Measurements from ENCODE around the gene NOD2.

DNA sequence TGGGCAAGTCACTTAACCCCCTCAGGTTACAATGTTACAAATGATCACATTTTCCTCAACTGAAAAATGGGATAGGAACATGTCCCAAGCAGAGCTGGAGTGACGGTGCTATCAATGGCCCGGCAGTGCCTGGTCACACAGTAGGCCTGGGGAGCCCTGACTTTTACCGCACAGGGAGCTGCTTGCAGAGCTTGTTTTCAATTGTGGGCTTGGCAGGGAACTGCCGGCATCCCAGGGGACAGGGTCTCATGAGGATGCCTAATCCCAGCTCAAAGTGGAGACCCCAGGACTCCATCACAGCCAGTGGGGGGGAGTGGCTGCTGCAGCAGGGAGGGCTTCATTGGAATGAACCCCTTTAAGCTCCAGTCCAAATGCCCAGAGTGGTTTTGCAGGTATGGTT, 23.7 kb upstream of the NOD2 start:
- TF ChIP-seq POLR2AphosphoS5 (IDR thresholded peaks at IDR 0.05; ENCODE audit: low read depth, low read length): no peak
- no peak for TF ChIP-seq POLR2A (IDR thresholded peaks at IDR 0.05; ENCODE audit: low read depth, low read length)
- no peak for TF ChIP-seq TAF1 (IDR thresholded peaks at IDR 0.05; ENCODE audit: borderline replicate concordance, low read depth, low read length)

Measured in GM12892 (cell line).